ENCODE data around the gene USP34. TPM values are rescaled to one million over a fixed set of nuclear protein-coding genes. Genes with fewer than 3 reads are reported as not detected.

Gene USP34
- total and polyA plus RNA-seq, 2 experiments from 2014 or later: 81.8 to 157 TPM

DNA sequence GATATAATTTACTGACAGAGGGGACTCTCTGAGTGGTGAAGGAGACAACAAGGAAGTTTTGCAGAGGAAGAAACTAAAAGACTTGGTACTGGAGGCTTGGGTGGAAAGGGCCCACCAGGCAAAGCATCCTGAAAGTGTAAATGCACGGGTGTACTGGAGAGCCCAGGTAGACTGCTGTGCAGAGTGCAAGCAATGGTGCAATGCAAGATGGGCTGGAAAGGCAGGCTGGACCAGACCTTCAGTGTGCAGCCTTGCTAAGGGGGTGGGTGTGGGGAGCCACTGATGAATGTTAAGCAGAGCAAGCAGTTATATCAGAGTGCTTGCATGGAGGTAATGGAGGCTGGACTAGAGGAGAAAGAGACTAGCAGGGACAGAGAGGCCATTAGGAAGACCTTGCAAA, 298.2 kb downstream of the USP34 start:
- Histone ChIP-seq H3K4me1 (ENCODE audit: insufficient read depth) (no peaks in the 10 kb centered on the region; the same call in 1 of the 2 replicates), H4K20me1 (replicated peaks; ENCODE audit: insufficient read depth) (no peaks in the 10 kb centered on the region), H3K79me2 (replicated peaks; ENCODE audit: insufficient read depth) (no peaks in the 10 kb centered on the region), H3K4me2 (no peak overlapping the region), H2AFZ (no peak overlapping the region), H3K4me3 (no peak overlapping the region), H3K9me2 (ENCODE audit: insufficient read depth) (no peaks in the 10 kb centered on the region), H3F3A (replicated peaks; ENCODE audit: low read depth) (0 out of 2 replicates have a peak, but pooled peaks cover 4% of the 10 kb centered on the region), H3K36me3 (ENCODE audit: insufficient read depth) (no peaks in the 10 kb centered on the region; the same call in 1 of the 2 replicates), H3K27me3 (ENCODE audit: insufficient read depth) (peaks cover 14% of the 10 kb centered on the region), H3K27ac (ENCODE audit: low read depth) (no peak overlapping the region)
- no peak overlapping the region for H3K27ac Mint-ChIP-seq
- peaks cover 18% of the 10 kb centered on the region for H3K27me3 Mint-ChIP-seq (ENCODE audit: insufficient read depth, low read depth, poor library complexity)
- no peak overlapping the region for H3K4me3 Mint-ChIP-seq
- DNase-seq (ENCODE audit: low spot score) (no peak), ATAC-seq (no peak)
- no peaks in the 10 kb centered on the region for H3K9me3 Mint-ChIP-seq
- no peaks in the 10 kb centered on the region; the same call in 2 of the 3 replicates for H3K36me3 Mint-ChIP-seq (ENCODE audit: low read depth)
- H3K4me1 Mint-ChIP-seq: peaks cover 7% of the 10 kb centered on the region
- TF ChIP-seq ZNF114 (CRISPR knock-in tag; IDR thresholded peaks at IDR 0.05) (no peak), EZH2 (IDR thresholded peaks at IDR 0.05; ENCODE audit: low read depth, unreplicated experiment) (no peak)

DNA sequence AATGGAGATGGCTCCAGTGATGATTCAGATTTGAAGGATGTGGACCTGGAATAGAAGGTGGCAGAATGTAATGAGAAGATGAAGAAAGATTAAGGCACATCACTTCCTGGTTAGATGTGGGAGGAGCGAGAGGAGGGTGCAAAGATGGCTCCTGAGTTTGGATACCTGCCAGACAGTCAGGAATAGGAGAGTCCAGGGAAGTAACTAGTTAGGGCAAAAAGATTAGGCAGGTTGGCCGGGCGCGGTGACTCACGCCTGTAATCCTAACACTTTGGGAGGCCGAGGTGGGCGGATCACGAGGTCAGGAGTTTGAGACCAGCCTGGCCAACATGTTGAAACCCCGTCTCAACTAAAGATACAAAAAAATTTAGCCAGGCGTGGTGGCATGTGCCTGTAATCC, 303.3 kb downstream of the USP34 start:
- Histone ChIP-seq H2AFZ (no peak overlapping the region), H4K20me1 (replicated peaks; ENCODE audit: insufficient read depth) (no peaks in the 10 kb centered on the region), H3K4me3 (no peak overlapping the region), H3K27me3 (ENCODE audit: insufficient read depth) (no peaks in the 10 kb centered on the region), H3K4me2 (no peak overlapping the region), H3K79me2 (replicated peaks; ENCODE audit: insufficient read depth) (no peaks in the 10 kb centered on the region), H3K27ac (ENCODE audit: low read depth) (no peak overlapping the region), H3F3A (replicated peaks; ENCODE audit: low read depth) (no peaks in the 10 kb centered on the region), H3K36me3 (ENCODE audit: insufficient read depth) (no peaks in the 10 kb centered on the region), H3K4me1 (ENCODE audit: insufficient read depth) (no peaks in the 10 kb centered on the region), H3K9me2 (ENCODE audit: insufficient read depth) (no peaks in the 10 kb centered on the region)
- Mint-ChIP-seq H3K4me3 (no peak overlapping the region), H3K36me3 (ENCODE audit: low read depth) (peaks cover 19% of the 10 kb centered on the region), H3K27ac (no peak overlapping the region), H3K4me1 (no peaks in the 10 kb centered on the region), H3K9me3 (no peaks in the 10 kb centered on the region), H3K27me3 (ENCODE audit: insufficient read depth, low read depth, poor library complexity) (peaks cover 9% of the 10 kb centered on the region)
- DNase-seq (ENCODE audit: low spot score) (no peak), ATAC-seq (no peak)
- no peak for TF ChIP-seq STAT1 (IDR thresholded peaks at IDR 0.05; ENCODE audit: unreplicated experiment)
- TF ChIP-seq CREB1 (CRISPR knock-in tag; IDR thresholded peaks at IDR 0.05; ENCODE audit: low read depth): no peak
- TF ChIP-seq EZH2phosphoT487 (IDR thresholded peaks at IDR 0.05; ENCODE audit: unreplicated experiment): no peak
- TF ChIP-seq EZH2 (IDR thresholded peaks at IDR 0.05; ENCODE audit: low read depth, unreplicated experiment): no peak
- no peak for TF ChIP-seq JUNB (IDR thresholded peaks at IDR 0.05; ENCODE audit: unreplicated experiment)
- no peak for TF ChIP-seq POLR2AphosphoS5 (IDR thresholded peaks at IDR 0.05; ENCODE audit: low read depth)
- no peak for TF ChIP-seq ZNF462 (CRISPR knock-in tag; IDR thresholded peaks at IDR 0.05)
- no peak for TF ChIP-seq ZNF331 (CRISPR knock-in tag; IDR thresholded peaks at IDR 0.05; ENCODE audit: low read depth)
- no peak for TF ChIP-seq NANOG (IDR thresholded peaks at IDR 0.05; ENCODE audit: borderline replicate concordance)
- TF ChIP-seq, protein P1, sequence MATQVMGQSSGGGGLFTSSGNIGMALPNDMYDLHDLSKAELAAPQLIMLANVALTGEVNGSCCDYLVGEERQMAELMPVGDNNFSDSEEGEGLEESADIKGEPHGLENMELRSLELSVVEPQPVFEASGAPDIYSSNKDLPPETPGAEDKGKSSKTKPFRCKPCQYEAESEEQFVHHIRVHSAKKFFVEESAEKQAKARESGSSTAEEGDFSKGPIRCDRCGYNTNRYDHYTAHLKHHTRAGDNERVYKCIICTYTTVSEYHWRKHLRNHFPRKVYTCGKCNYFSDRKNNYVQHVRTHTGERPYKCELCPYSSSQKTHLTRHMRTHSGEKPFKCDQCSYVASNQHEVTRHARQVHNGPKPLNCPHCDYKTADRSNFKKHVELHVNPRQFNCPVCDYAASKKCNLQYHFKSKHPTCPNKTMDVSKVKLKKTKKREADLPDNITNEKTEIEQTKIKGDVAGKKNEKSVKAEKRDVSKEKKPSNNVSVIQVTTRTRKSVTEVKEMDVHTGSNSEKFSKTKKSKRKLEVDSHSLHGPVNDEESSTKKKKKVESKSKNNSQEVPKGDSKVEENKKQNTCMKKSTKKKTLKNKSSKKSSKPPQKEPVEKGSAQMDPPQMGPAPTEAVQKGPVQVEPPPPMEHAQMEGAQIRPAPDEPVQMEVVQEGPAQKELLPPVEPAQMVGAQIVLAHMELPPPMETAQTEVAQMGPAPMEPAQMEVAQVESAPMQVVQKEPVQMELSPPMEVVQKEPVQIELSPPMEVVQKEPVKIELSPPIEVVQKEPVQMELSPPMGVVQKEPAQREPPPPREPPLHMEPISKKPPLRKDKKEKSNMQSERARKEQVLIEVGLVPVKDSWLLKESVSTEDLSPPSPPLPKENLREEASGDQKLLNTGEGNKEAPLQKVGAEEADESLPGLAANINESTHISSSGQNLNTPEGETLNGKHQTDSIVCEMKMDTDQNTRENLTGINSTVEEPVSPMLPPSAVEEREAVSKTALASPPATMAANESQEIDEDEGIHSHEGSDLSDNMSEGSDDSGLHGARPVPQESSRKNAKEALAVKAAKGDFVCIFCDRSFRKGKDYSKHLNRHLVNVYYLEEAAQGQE (IDR thresholded peaks at IDR 0.05; ENCODE audit: unreplicated experiment): no peak
- TF ChIP-seq ETS1 (IDR thresholded peaks at IDR 0.05): no peak
